Activated CD8-positive, alpha-beta memory T cell treated with anti-CD3 and anti-CD28 coated beads, Interleukin-2, amount 50 U/mL, for 4 hours (primary cell): ENCODE data around the gene FAM78B.

Experiments used
- DNase-seq: peaks from one replicate; pipeline ENCODE4 v3.0.0-alpha.2; 2020

The FAM78B gene

GRCh38 chr1:166116026-166116425 is 50.8 kb downstream of the FAM78B start:
- no peak for DNase-seq

- DNase-seq, result no peak
Measured at GRCh38 chr1:166114419-166114818, 52.4 kb downstream of the FAM78B start.

GRCh38 chr1:166113630-166114029 is 53.2 kb downstream of the FAM78B start:
- DNase-seq, result no peak

GRCh38 chr1:166113031-166113430 is 53.8 kb downstream of the FAM78B start:
- DNase-seq, result no peak

- no peak for DNase-seq
Measured at GRCh38 chr1:166112425-166112824, 54.4 kb downstream of the FAM78B start.

- DNase-seq, result no peak
Measured at GRCh38 chr1:166111430-166111829, 55.4 kb downstream of the FAM78B start.

- DNase-seq, result no peak
Measured at GRCh38 chr1:166090244-166090643, 76.6 kb downstream of the FAM78B start.

GRCh38 chr1:166089804-166090203 is 77.0 kb downstream of the FAM78B start:
- DNase-seq, result no peak

- no peak for DNase-seq
Measured at GRCh38 chr1:166088572-166088955, 78.2 kb downstream of the FAM78B start.

- DNase-seq, result no peak
Measured at GRCh38 chr1:166087734-166088571, 78.8 kb downstream of the FAM78B start.

- DNase-seq, result no peak
Measured at GRCh38 chr1:166086113-166086883, 80.5 kb downstream of the FAM78B start.

- DNase-seq, result no peak
Measured at GRCh38 chr1:166084613-166085012, 82.2 kb downstream of the FAM78B start.

- no peak for DNase-seq
Measured at GRCh38 chr1:166083887-166084286, 82.9 kb downstream of the FAM78B start.

GRCh38 chr1:166082601-166083000 is 84.2 kb downstream of the FAM78B start:
- DNase-seq, result no peak

- DNase-seq, result no peak
Measured at GRCh38 chr1:166080967-166081870, 85.6 kb downstream of the FAM78B start.

- no peak for DNase-seq
Measured at GRCh38 chr1:166080277-166080966, 86.4 kb downstream of the FAM78B start.

- no peak for DNase-seq
Measured at GRCh38 chr1:166079276-166079675, 87.5 kb downstream of the FAM78B start.

- DNase-seq, result no peak
Measured at GRCh38 chr1:166073489-166073888, 93.3 kb downstream of the FAM78B start.

- DNase-seq, result no peak
Measured at GRCh38 chr1:166069390-166069789, 97.4 kb downstream of the FAM78B start.

GRCh38 chr1:166066107-166066506 is 100.7 kb downstream of the FAM78B start:
- no peak for DNase-seq

GRCh38 chr1:166064951-166065350 is 101.8 kb downstream of the FAM78B start:
- DNase-seq, result no peak

- DNase-seq, result no peak
Measured at GRCh38 chr1:166064313-166064926, 102.4 kb downstream of the FAM78B start.
